HUES64 (cell line): ENCODE measurements around the gene A4GALT. TPM values are rescaled to one million over a fixed set of nuclear protein-coding genes. Genes with fewer than 3 reads are reported as not detected.

ENCODE experiments used
- H3K27ac ChIP-seq: 2 replicates; pipeline ENCODE4 v1.7.0; 2013; ENCODE audit warnings: low read depth, low read length, inconsistent platforms
- H3K27me3 ChIP-seq: 2 replicates; pipeline ENCODE4 v1.6.1; 2013; ENCODE audit warnings: mild to moderate bottlenecking, low read length; ENCODE audit not compliant: insufficient read depth
- H3K36me3 ChIP-seq: 2 replicates; pipeline ENCODE4 v1.6.1; 2013; ENCODE audit warnings: mild to moderate bottlenecking, low read length; ENCODE audit not compliant: insufficient read depth
- H3K4me1 ChIP-seq: 2 replicates; pipeline ENCODE4 v1.6.1; 2013; ENCODE audit warnings: mild to moderate bottlenecking, low read length, moderate library complexity; ENCODE audit not compliant: insufficient read depth
- H3K4me3 ChIP-seq: 2 replicates; pipeline ENCODE4 v1.5.1; 2013; ENCODE audit warnings: mild to moderate bottlenecking, low read length, moderate library complexity
- H3K9ac ChIP-seq: 2 replicates; pipeline ENCODE4 v1.6.1; 2013; ENCODE audit warnings: mild to moderate bottlenecking, low read depth, low read length
- H3K9me3 ChIP-seq: 2 replicates; pipeline ENCODE4 v1.6.1; 2013; ENCODE audit warnings: low read depth, low read length; ENCODE audit not compliant: insufficient read depth
- WGBS: fragments of 150-250, 120-280 bp; methylation state at CpG from one replicate; pipeline ENCODE4 v1.1.7; 2013; ENCODE audit warnings: missing lambda C conversion rate; 5-methylcytosine and 5-hydroxymethylcytosine counted together
- polyA plus RNA-seq, 2 experiments: library from polyadenylated mRNA; stranded (reverse); fragments of 50-300 nt; gene quantifications; one replicate each; pipeline ENCODE4 v1.2.3, GENCODE V29; 2013

A4GALT gene, protein sequence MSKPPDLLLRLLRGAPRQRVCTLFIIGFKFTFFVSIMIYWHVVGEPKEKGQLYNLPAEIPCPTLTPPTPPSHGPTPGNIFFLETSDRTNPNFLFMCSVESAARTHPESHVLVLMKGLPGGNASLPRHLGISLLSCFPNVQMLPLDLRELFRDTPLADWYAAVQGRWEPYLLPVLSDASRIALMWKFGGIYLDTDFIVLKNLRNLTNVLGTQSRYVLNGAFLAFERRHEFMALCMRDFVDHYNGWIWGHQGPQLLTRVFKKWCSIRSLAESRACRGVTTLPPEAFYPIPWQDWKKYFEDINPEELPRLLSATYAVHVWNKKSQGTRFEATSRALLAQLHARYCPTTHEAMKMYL
- polyA plus RNA-seq (2013, experiment 1 of 2) = 3.7 TPM
- polyA plus RNA-seq (2013, experiment 2 of 2) = 5.1 TPM

- no peaks in the 10 kb centered on the region for H3K9me3 ChIP-seq
- under 1% methylated on average over 104 of the region's 104 CpGs for WGBS
- H3K27me3 ChIP-seq = peaks cover 40% of the 10 kb centered on the region
- H3K36me3 ChIP-seq = no peaks in the 10 kb centered on the region
- peaks cover 13% of the 10 kb centered on the region for H3K4me1 ChIP-seq
- H3K4me3 ChIP-seq = peak within 1 kb of the TSS; percentile 66
- H3K9ac ChIP-seq = peak within 1 kb of the TSS; percentile 56
- no peak within 1 kb of the TSS for H3K27ac ChIP-seq
These were observed at the start of gene A4GALT for GRCh38 chr22:42720263-42721044. Gene A4GALT (minus strand): TSS chr22:42720870. CDS start chr22:42693951, 26,919 bp downstream.

DNA sequence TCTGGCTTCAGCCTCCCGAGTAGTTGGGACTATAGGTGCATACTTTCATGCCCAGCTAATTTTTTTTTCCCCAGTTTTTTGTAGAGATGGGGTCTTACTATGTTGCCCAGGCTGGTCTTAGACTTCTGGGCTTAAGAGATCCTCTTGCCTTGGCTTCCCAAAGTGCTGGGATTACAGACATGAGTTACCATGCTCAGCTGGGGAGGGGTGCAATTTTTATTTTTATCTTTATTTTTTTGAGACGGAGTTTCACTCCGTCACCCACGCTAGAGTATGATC, 49.7 kb upstream of the A4GALT start:
- Histone ChIP-seq H3K27ac (no peak overlapping the region), H3K4me1 (no peaks in the 10 kb centered on the region), H3K27me3 (no peaks in the 10 kb centered on the region), H3K9ac (no peak overlapping the region), H3K4me3 (no peak overlapping the region), H3K9me3 (no peaks in the 10 kb centered on the region), H3K36me3 (no peaks in the 10 kb centered on the region)
- 88% methylated on average over 4 of the region's 4 CpGs for WGBS

DNA sequence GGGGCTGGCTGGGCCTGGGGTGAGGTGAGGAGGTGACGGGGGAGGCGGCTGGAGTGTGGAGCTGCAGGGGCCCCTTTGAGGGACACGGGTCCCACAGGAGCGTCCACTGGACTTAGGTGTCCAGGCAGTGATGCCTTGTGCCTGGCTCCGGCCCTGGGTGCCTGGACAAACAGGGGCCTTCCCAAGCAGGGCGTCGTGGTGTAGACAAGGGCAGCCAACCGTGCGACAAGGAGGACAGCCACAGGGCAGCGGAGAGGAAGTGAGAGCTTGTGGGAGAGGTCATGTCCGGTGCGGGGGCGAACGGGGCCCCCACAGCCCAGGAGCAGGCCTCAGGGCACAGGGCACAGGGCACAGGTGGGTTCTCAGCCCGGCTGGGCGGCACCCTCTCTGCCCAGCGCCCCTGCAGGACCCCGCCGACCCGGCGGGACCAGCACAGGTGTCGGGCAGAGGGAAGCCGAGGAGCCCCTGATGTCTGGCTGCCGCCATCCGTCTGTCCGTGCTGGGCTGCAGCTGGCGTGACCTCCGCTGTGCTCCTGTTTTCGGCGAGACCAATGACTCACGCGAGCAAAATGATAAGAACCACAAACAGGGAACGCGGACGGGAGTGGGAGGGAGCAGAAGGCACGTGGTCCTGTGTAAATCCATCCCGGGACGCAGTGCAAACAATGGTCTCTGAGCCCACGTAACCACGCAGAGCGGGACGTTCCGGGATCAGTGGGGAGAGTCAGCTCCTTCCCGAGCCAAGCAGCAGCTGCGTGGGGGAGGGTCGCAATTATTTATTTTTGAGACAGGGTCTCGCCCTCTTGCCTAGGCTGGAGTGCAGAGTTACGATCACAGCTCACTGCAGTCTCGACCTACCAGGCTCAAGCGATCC, 49.1 kb upstream of the A4GALT start:
- no peak overlapping the region; the same call in 1 of the 2 replicates for H3K9ac ChIP-seq
- H3K9me3 ChIP-seq = no peaks in the 10 kb centered on the region
- H3K27me3 ChIP-seq = no peaks in the 10 kb centered on the region
- no peak overlapping the region for H3K4me3 ChIP-seq
- 85% methylated on average over 50 of the region's 50 CpGs for WGBS
- H3K4me1 ChIP-seq = no peaks in the 10 kb centered on the region
- no peak overlapping the region for H3K27ac ChIP-seq
- no peaks in the 10 kb centered on the region for H3K36me3 ChIP-seq

DNA sequence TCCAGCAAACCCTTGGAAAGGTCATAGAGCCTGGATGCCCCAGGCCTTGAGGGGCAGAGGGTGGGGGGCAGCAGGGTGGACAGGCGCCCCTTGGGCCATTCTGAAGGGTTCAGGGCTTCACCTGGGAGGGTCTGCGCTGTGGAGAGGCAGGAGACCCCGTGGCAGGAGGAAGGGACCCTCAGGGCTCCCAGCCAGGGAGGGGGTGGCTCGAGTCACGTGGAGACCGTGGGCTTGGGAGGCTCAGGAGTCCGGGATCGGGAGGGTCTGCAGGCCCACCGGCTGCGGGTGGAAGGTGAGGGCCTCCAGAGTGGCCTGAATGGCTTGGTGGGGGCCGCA, 48.5 kb upstream of the A4GALT start:
- no peak overlapping the region for H3K9ac ChIP-seq
- H3K9me3 ChIP-seq = no peaks in the 10 kb centered on the region
- no peaks in the 10 kb centered on the region for H3K4me1 ChIP-seq
- no peak overlapping the region for H3K4me3 ChIP-seq
- H3K27me3 ChIP-seq = no peaks in the 10 kb centered on the region
- no peaks in the 10 kb centered on the region for H3K36me3 ChIP-seq
- H3K27ac ChIP-seq = no peak overlapping the region
- WGBS = 92% methylated on average over 11 of the region's 11 CpGs

DNA sequence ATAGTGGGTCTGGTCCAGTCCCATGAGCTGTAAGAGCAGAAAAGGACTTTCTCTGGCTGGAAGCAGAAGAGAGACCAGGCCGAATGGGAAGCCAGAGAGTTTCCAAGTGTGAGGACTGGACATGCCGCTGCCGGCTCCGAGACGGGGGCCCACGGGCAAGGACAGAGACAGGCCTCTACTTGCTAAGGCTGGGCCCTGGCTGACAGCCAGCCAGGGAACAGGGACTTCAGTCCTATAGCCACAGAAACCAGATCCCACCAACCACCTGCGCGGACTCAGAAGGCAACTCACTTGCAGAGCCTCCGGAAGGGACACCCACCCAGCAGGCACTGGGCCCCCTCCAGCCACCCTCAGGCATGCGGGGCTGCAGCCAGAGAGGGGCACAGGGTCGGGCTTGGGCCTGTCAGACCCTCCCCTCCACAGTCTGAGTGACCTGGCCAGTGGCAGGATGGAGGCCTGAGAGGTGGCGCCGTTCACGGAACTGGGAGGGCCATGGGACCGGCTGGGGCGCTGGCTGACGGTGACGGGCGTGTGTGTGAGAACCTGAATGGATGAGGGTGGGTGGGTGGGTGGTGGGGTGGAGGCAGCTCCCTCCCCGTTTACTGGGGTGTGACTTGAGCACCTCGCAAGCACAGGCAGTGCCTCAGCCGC, 47.8 kb upstream of the A4GALT start:
- Histone ChIP-seq H3K27ac (no peak overlapping the region), H3K27me3 (no peaks in the 10 kb centered on the region), H3K4me1 (no peaks in the 10 kb centered on the region), H3K4me3 (no peak overlapping the region), H3K9ac (no peak overlapping the region), H3K36me3 (no peaks in the 10 kb centered on the region), H3K9me3 (no peaks in the 10 kb centered on the region)
- 93% methylated on average over 22 of the region's 22 CpGs for WGBS

GRCh38 chr22:42766860-42767259, 46.2 kb upstream of the A4GALT start:
- H3K27me3 ChIP-seq = no peaks in the 10 kb centered on the region
- H3K4me3 ChIP-seq = no peak overlapping the region
- H3K27ac ChIP-seq = no peak overlapping the region
- H3K4me1 ChIP-seq = no peaks in the 10 kb centered on the region
- 91% methylated on average over 8 of the region's 8 CpGs for WGBS
- no peak overlapping the region for H3K9ac ChIP-seq
- no peaks in the 10 kb centered on the region for H3K9me3 ChIP-seq
- H3K36me3 ChIP-seq = no peaks in the 10 kb centered on the region

GRCh38 chr22:42764895-42765363, 44.3 kb upstream of the A4GALT start:
- no peak overlapping the region for H3K9ac ChIP-seq
- H3K4me3 ChIP-seq = no peak overlapping the region
- 78% methylated on average over 11 of the region's 11 CpGs for WGBS

DNA sequence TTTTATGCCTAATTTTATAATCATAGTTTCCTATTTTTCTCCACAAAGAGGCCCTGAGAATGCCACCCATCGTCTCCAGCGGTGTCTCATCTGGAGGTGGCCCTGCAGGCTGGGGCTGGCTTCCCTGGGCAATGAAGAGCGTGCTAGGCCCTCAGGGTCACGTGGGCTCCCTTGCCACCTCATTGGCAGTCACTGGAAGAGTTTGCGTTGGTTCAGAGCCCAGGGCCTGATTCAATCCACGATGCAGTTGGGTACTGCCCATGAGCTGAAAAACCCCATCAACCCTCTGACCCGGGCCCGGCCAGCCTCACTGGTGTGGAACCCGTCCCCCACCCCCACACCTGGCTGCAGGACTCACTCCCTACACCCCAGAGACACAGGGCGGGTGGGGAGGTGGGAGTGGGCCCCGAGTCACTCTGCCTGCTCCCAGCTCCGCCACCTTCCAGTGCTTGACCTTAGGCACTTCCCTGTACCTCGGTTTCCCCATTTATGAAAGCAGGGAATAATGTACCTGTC, 43.4 kb upstream of the A4GALT start:
- Histone ChIP-seq H3K4me3 (no peak overlapping the region), H3K9ac (no peak overlapping the region), H3K27me3 (no peaks in the 10 kb centered on the region), H3K9me3 (no peaks in the 10 kb centered on the region), H3K4me1 (no peaks in the 10 kb centered on the region), H3K27ac (no peak overlapping the region), H3K36me3 (no peaks in the 10 kb centered on the region)
- WGBS = 86% methylated on average over 13 of the region's 13 CpGs

More at GRCh38 chr22:42764895-42765363, 44.3 kb upstream of the A4GALT start:
- no peaks in the 10 kb centered on the region for H3K36me3 ChIP-seq
- no peaks in the 10 kb centered on the region for H3K9me3 ChIP-seq
- H3K27me3 ChIP-seq = no peaks in the 10 kb centered on the region
- no peaks in the 10 kb centered on the region for H3K4me1 ChIP-seq
- H3K27ac ChIP-seq = no peak overlapping the region

- Histone ChIP-seq H3K4me3 (no peak overlapping the region), H3K9ac (no peak overlapping the region), H3K27me3 (no peaks in the 10 kb centered on the region), H3K27ac (no peak overlapping the region), H3K4me1 (no peaks in the 10 kb centered on the region; the same call in 1 of the 2 replicates), H3K36me3 (no peaks in the 10 kb centered on the region), H3K9me3 (no peaks in the 10 kb centered on the region)
- WGBS = 89% methylated on average over 18 of the region's 18 CpGs
These were observed 40.3 kb upstream of the A4GALT start for GRCh38 chr22:42760806-42761565.
